ENCODE measurements around the gene MEIOB. TPM values are rescaled to one million over a fixed set of nuclear protein-coding genes. Genes with fewer than 3 reads are reported as not detected.

The MEIOB gene
- total RNA-seq, 1 experiment from 2014 or later: 1.4 TPM

- no peak for TF ChIP-seq PRDM15 (CRISPR knock-in tag; IDR thresholded peaks at IDR 0.05)
Measured at GRCh38 chr16:1817276-1817589, 54.7 kb downstream of the MEIOB start (continued).

GRCh38 chr16:1816396-1817275 is 55.3 kb downstream of the MEIOB start:
- DNase-seq (ENCODE audit: low spot score) (no peak), ATAC-seq (no peak)
- ChIA-PET POLR2A (no interaction called here), CTCF (no interaction called here)
- Mint-ChIP-seq H3K27me3 (ENCODE audit: low read depth) (no peaks in the 10 kb centered on the region), H3K9me3 (no peaks in the 10 kb centered on the region), H3K27ac (no peak overlapping the region), H3K4me1 (no peaks in the 10 kb centered on the region), H3K4me3 (no peak overlapping the region), H3K36me3 (peaks cover 6% of the 10 kb centered on the region)
- TF ChIP-seq NR3C1 (CRISPR knock-in tag; conservative IDR thresholded peaks at IDR 0.05; ENCODE audit: low read depth) (no peak), EMX1 (CRISPR knock-in tag; IDR thresholded peaks at IDR 0.05) (no peak), HMGA2 (CRISPR knock-in tag; IDR thresholded peaks at IDR 0.05) (no peak)

- no peak for DNase-seq (ENCODE audit: low spot score)
- POLR2A ChIA-PET: no interaction called here
- H3K27me3 Mint-ChIP-seq (ENCODE audit: low read depth): no peaks in the 10 kb centered on the region
- no peak overlapping the region for H3K4me3 Mint-ChIP-seq
- H3K9me3 Mint-ChIP-seq: no peaks in the 10 kb centered on the region
- no peak for ATAC-seq
- no peaks in the 10 kb centered on the region for H3K4me1 Mint-ChIP-seq
- H3K36me3 Mint-ChIP-seq: peaks cover 6% of the 10 kb centered on the region
- CTCF ChIA-PET: no interaction called here
- TF ChIP-seq NR1H2 (CRISPR knock-in tag; IDR thresholded peaks at IDR 0.05): no peak
- TF ChIP-seq E2F1 (CRISPR knock-in tag; IDR thresholded peaks at IDR 0.05): no peak
- no peak for TF ChIP-seq MXD4 (CRISPR knock-in tag; IDR thresholded peaks at IDR 0.05; ENCODE audit: borderline replicate concordance)
- no peak for TF ChIP-seq USF1 (CRISPR knock-in tag; IDR thresholded peaks at IDR 0.05)
- no peak for TF ChIP-seq SP1 (CRISPR knock-in tag; conservative IDR thresholded peaks at IDR 0.05)
- TF ChIP-seq STAT6 (CRISPR knock-in tag; conservative IDR thresholded peaks at IDR 0.05; ENCODE audit: low read depth): no peak
- TF ChIP-seq PRDM15 (CRISPR knock-in tag; IDR thresholded peaks at IDR 0.05): no peak
- H3K27ac Mint-ChIP-seq: no peak overlapping the region
Measured at GRCh38 chr16:1815461-1815860, 56.5 kb downstream of the MEIOB start.
